Right cardiac atrium (tissue), 5 donors: ENCODE measurements around the gene ABLIM2. TPM values are rescaled to one million over a fixed set of nuclear protein-coding genes. Genes with fewer than 3 reads are reported as not detected.

Experiments used
- ATAC-seq, 2 donors: fragments of 200-7000 bp; cut with Tn5 transposase; one replicate each; pipeline versions ENCODE4 v1.8.0 to v1.9.1; 2020; ENCODE audit warnings: moderate library complexity in 2 of 2, mild to moderate bottlenecking in 1 of 2
- DNase-seq, 3 donors: peaks; one replicate each; pipeline ENCODE4 v3.0.0-alpha.2; 2020
- H3K27ac ChIP-seq: one replicate; pipeline ENCODE4 v1.5.1; 2013; ENCODE audit warnings: mild to moderate bottlenecking, low read length, control low read depth, moderate library complexity
- H3K27me3 ChIP-seq: one replicate; pipeline ENCODE4 v1.6.1; 2013; ENCODE audit not compliant: control insufficient read depth, insufficient read depth
- H3K4me1 ChIP-seq: one replicate; pipeline ENCODE4 v1.6.1; 2013; ENCODE audit warnings: low read length; ENCODE audit not compliant: control insufficient read depth, insufficient read depth
- H3K4me3 ChIP-seq: one replicate; pipeline ENCODE4 v1.5.1; 2013; ENCODE audit warnings: low read length, control low read depth
- H3K9me3 ChIP-seq: one replicate; pipeline ENCODE4 v1.6.1; 2013; ENCODE audit warnings: low read length; ENCODE audit not compliant: control insufficient read depth
- WGBS: extraction: QIAGEN DNeasy Blood & Tissue Kit; methylation state at CpG from one replicate; pipeline ENCODE4 v1.1.7; 2013; 5-methylcytosine and 5-hydroxymethylcytosine counted together
- intact Hi-C, 4 donors: fragments of 100-400 bp; cut with DNase I; formaldehyde crosslinking; loops; one replicate each; pipeline versions ENCODE4 v1.11.0 to v1.14.0; 2022 to 2023
- polyA plus RNA-seq: library from polyadenylated mRNA; stranded (reverse); fragments of 200-250 nt; gene quantifications from one replicate; pipeline ENCODE4 v1.2.3, GENCODE V29; 2013
- total RNA-seq, 4 donors: library from RNA; stranded (reverse); fragmentation: NEBNext Ultra II Directional; extraction: Animal tissue kit (Norgen Biotek cat#: 25700); gene quantifications; one replicate each; pipeline ENCODE4 v1.2.1, GENCODE V29; 2021
- donor health status: healthy with polysubstance abuse.
- donor health status: DM: no; HTN: yes; CAD: no.
- donor health status: DM: no; HTN: no; CAD: no.
- donor health status: DM: no; HTN: yes; CAD: no; lungs with severe emphysema.
- donor health status: DM: yes; HTN: yes; CAD: no.

Gene ABLIM2
- total and polyA plus RNA-seq, 5 donors = 4.2 to 17.4 (median 8.9) TPM

DNA sequence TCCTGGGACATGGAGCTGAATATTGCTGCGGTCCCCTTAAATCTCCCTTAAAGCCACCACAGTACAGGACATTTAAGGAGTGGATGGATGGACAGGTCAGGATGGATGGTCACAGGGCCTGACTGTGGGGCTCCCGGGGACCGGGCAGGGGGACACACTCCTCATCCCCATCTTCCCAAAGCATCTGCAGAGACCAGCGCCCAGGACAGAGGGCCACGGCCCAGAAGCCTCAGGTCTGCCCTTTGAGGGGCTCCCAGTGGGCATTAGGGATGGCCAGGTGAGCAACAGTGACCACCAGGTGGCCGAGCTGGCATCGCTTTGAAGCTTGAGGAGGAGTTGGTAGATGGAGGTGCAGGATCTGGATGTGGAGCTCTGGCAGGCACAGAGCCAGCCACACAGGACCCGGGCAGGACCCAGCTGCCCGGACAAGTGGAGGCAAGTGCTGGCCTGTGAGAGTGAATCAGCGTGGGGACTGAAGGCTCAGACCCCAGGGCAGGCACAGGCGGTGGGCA, 51.4 kb downstream of the ABLIM2 start:
- H3K27me3 ChIP-seq = no peaks in the 10 kb centered on the region
- H3K9me3 ChIP-seq = no peaks in the 10 kb centered on the region
- 95% methylated on average over 11 of the region's 11 CpGs for WGBS
- DNase-seq (peak in 2 of 3 donors; percentile 13 to 30), ATAC-seq (no peak)
- H3K27ac ChIP-seq = no peak overlapping the region
- no peak overlapping the region for H3K4me3 ChIP-seq
- intact Hi-C loops = no loop called here
- H3K4me1 ChIP-seq = no peaks in the 10 kb centered on the region

DNA sequence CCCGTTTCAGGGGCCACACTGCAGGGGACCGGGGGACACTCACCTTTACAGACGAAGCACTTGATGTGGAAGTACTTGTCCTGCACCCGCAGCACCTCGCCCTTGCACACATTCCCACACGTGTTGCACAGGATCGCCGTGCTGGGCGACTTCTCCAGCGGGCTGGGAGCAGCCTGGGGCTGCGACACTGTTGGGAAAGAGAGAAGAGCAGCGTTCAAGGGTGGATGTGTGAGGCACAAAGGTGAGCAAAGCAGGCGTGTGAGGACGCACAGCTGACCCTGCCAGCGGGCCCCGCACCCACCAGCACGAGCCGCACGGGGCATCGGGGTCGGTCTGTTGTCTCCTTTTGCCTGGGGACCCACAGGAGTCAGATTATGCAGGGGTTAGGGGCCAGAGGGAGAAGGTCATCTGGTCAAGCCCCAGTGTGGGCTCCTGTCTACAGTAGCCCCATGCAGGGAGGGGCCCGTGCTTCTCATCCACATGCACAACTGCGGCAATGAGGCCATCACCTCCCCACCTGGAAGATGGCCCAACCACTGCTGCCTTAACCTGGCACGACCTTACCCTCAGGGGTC, 52.1 kb downstream of the ABLIM2 start:
- 90% methylated on average over 24 of the region's 24 CpGs for WGBS

DNA sequence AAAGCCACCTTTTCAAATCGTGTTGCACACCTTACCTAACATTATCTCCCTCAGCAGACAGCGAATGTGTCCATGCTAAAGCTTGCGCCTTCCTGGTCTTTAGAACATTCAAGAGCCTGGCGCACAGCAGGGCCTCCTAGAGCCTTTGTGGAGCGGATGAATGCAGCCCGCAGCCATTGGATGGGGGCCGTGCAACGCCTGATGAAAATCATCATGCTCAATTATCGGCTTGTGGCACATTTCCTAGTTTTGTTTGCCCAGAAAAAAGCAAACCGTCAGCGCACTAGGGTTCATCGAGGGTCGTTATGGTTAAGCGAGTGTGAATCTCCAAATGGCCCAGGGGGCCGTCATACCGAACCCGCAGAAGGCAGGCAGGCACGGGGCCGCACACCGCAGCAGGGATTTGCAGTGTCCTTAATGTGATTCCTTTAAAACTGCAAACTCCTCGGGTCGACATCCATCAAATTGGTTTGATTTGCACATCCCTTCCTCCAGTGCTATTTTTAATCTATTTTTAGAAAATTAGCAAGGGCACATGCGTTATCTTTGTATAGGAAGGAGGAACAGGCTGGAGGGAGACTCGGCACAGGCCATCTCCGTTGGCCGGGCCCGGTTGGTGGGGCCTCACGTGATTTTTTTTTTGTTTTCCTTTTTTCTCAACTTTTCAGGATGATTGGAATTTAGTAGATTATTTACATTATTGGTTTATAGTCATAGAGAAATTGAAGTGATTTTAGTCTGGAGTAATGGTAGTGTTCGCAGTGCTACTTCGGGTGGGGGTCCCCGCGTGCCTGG, 53.1 kb downstream of the ABLIM2 start:
- ATAC-seq = no peak
- peak in 2 of 3 donors; percentile 21 to 36 for DNase-seq
- intact Hi-C loops = no loop called here

More for the DNA sequence above, 52.1 kb downstream of the ABLIM2 start:
- Histone ChIP-seq H3K27ac (no peak overlapping the region), H3K4me3 (no peak overlapping the region), H3K27me3 (no peaks in the 10 kb centered on the region), H3K4me1 (no peaks in the 10 kb centered on the region), H3K9me3 (no peaks in the 10 kb centered on the region)
- DNase-seq (peak in 2 of 3 donors; percentile 24 to 40), ATAC-seq (no peak)
- intact Hi-C loops = no loop called here

DNA sequence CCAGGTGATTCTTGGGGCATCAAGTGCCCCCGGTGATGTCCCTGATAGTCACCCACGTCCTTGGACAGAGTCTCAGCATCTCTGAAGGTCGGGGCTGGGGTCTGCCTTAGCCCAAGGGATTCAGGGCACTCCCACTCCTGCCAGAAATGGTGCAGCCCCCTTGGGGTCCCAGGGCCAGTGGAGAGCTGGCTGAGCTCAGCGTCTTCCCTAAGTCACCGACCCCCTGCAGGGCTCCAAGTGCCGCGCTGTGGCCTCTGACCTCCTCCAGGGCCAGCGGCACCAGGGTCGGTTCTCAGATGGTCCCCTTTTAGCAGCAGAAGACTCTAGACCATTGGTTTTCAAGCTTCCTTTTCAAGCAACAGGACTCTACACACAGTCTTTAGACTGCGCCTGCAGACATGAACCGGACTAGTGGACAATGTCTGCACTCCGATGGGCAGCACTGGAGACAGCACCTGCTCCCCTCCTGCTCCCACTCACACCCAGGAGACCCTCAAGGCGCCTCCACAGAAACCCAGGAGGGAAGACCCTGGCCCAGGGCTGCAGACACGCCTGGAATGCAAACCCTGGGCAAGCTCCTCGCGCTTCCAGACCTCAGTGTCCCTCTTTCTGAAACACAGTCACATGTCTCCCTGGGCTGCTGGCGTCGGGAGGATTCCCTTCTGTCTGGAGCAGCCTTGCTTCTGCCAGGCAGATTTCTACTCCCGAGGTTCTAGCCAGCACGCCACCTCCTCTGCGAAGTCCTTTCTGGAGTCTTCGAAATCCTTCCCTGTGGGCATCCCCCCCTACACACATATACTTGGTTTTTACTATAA, 53.9 kb downstream of the ABLIM2 start:
- intact Hi-C loops = no loop called here
- H3K4me1 ChIP-seq = no peaks in the 10 kb centered on the region

More for the DNA sequence above, 53.1 kb downstream of the ABLIM2 start:
- Histone ChIP-seq H3K27me3 (no peaks in the 10 kb centered on the region), H3K27ac (no peak overlapping the region), H3K4me3 (no peak overlapping the region), H3K9me3 (no peaks in the 10 kb centered on the region), H3K4me1 (no peaks in the 10 kb centered on the region)
- 81% methylated on average over 32 of the region's 32 CpGs for WGBS

DNA sequence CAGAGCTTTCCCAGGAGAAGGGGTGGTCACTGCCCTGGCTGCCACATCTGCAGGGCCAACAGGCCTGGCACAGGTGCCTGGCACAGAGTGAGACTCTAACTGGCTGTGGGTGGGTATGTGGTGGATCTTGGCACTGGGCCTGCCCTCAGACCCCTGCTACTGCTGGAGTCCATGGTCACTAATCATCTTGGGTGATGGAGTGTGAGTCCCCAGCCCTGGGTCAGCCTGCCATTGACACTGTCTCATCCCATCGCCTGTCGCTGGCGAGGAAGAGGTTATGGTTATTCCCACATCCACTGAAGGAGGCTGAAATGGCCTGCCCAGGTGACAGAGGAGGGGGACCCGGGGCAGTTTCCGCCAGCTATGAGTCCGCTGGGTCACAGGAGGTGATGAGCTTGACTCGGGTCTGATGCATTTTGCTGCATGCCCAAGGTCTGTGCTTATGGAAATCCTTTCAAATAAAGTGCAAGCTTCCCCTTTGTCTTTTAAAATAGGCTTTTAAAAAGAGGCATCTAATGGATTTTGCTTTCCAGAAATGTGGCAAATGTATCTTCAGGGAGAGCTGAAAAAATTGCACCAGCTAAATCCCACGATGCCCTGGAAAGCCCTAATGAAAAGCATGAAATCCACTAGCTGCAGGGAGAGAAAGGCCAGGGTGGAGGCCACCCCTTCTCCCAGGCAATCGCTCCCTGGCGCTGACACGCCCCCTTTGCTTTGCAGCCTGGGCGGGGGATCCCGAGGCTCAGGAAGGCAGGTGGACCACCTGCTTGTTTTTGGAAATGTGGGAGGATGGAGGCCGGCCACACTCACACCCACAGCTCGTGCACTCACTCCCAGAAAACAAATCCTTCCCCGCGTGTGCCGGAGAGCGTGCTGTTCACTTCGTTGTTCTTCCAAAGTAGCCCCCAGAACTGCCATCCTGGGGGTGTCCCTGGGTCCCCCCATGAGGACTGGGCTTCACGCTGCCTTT, 54.9 kb downstream of the ABLIM2 start:
- no peak overlapping the region for H3K4me3 ChIP-seq
- H3K27ac ChIP-seq = no peak overlapping the region
- no peaks in the 10 kb centered on the region for H3K27me3 ChIP-seq
- 71% methylated on average over 21 of the region's 21 CpGs for WGBS
- ATAC-seq = no peak
- peak in 2 of 3 donors; percentile 22 to 38 for DNase-seq
- intact Hi-C loops = no loop called here
- no peaks in the 10 kb centered on the region for H3K9me3 ChIP-seq
- no peaks in the 10 kb centered on the region for H3K4me1 ChIP-seq

More for the DNA sequence above, 53.9 kb downstream of the ABLIM2 start:
- H3K9me3 ChIP-seq = no peaks in the 10 kb centered on the region
- ATAC-seq (no peak), DNase-seq (peak in 2 of 3 donors; percentile 26 to 38)
- H3K27me3 ChIP-seq = no peaks in the 10 kb centered on the region
- no peak overlapping the region for H3K4me3 ChIP-seq
- WGBS = 71% methylated on average over 22 of the region's 22 CpGs
- no peak overlapping the region for H3K27ac ChIP-seq

DNA sequence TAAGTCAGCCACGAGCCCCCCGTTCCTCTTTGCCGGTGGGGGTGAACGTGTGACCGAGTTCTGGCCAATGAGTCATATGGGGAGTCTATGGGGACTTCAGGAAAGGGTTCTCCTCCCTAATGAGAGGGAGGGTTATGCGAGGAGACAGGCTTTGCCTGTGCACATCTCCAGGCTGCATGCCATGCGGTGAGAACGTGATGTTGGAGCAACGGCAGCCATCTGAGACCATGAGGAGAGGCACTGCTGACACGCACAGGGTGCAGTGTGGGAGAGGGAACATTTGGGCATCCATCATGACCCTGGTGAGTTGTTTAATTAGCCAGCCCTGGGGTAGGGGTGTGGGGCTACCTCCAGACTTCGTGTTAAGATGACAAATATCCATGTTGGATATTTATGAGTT, 55.8 kb downstream of the ABLIM2 start:
- 94% methylated on average over 11 of the region's 11 CpGs for WGBS
- Histone ChIP-seq H3K4me1 (no peaks in the 10 kb centered on the region), H3K27me3 (no peaks in the 10 kb centered on the region), H3K4me3 (no peak overlapping the region), H3K9me3 (no peaks in the 10 kb centered on the region), H3K27ac (no peak overlapping the region)
- no peak for ATAC-seq
- peak in 1 of 3 donors; percentile 9 for DNase-seq
- intact Hi-C loops = no loop called here

DNA sequence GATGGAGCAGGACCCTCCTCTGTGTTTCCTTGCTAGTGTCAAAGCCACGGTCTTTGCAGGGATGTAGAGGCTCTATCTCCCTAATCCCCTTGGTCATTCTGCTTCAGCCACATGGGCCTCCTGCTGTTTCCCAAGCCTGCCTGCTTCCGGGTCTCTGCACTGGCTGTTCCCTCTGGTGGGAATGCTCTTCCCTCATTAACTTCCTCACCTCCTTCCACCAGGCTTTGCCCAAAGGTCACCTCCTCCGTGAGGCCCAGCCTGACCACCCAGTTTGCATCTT, 56.6 kb downstream of the ABLIM2 start:
- WGBS = 75% methylated on average over 3 of the region's 3 CpGs

DNA sequence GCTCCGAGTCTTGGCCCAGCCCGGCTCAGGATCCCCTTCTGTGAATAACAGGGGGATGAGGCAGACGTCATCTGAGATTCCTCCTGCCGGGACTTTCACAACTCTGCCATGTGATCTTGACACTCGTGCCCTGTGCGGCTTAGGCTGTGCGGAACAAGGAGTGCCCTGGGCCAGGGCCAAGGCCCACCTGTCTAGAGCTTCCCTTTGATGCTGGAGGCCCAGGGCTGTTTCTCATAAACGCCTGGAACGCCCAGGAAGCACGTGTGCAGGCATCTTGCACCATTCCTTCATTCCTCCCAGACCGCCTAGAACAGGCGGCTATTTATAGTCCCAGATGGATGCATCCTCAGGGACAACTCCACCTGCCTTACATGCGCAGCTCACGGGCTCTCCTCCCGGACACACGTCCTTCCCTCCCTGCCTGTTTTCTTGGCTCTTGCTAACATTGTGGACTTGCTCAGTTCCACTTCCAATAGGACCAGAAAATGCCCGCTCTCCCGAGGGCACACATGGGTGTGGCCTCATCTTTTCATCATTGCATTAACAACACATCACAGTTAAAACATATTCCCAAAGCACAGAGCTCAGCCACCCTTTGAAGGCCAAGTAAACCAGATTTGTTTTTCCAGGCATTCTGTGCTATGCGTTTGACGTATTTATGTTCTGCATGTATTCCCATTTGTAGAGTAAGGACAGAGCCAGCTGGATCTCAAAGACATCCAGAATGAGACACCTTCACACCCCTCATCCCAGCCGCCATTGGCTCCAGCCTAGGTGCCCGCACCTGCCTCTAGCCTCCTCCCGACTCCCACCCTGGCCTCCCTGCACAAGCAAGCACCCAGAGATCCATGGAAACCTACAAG, 57.2 kb downstream of the ABLIM2 start:
- H3K4me3 ChIP-seq = no peak overlapping the region
- 66% methylated on average over 23 of the region's 23 CpGs for WGBS
- H3K27ac ChIP-seq = no peak overlapping the region
- no peaks in the 10 kb centered on the region for H3K4me1 ChIP-seq
- ATAC-seq (peak; percentile 44 to 67), DNase-seq (peak; percentile 35 to 74 (median 39))
- no peaks in the 10 kb centered on the region for H3K9me3 ChIP-seq
- intact Hi-C loops = no loop called here
- no peaks in the 10 kb centered on the region for H3K27me3 ChIP-seq

More for the DNA sequence above, 56.6 kb downstream of the ABLIM2 start:
- Histone ChIP-seq H3K9me3 (no peaks in the 10 kb centered on the region), H3K27ac (no peak overlapping the region), H3K4me3 (no peak overlapping the region), H3K4me1 (no peaks in the 10 kb centered on the region), H3K27me3 (no peaks in the 10 kb centered on the region)
- peak in 1 of 3 donors; percentile 5 for DNase-seq
- intact Hi-C loops = no loop called here
- no peak for ATAC-seq

DNA sequence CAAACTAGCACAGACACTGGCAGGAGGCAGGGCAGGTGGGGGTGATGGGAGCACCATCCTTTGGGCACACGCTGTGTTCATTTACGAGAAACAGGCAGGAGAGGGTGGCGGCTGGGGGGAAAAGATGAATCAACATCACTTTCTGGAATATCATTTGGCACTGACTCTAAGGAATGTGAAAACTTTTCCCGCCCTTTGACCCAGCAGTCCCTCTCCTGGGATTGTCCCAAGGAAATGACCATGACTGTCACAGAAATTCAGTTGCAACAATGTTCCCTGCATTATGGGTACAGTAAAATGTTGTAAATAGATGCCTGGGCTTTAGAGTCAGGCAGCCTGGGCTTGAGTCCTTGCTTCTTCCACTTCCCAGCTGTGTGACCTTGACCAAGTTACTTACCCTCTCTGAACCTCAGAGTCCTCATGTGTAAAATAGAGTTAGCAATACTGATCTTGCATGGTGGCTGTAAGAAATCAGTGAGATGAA, 58.6 kb downstream of the ABLIM2 start:
- Histone ChIP-seq H3K27ac (no peak overlapping the region), H3K4me3 (no peak overlapping the region), H3K9me3 (no peaks in the 10 kb centered on the region), H3K27me3 (no peaks in the 10 kb centered on the region), H3K4me1 (no peaks in the 10 kb centered on the region)
- WGBS = 50% methylated on average over 4 of the region's 4 CpGs
- ATAC-seq = peak; percentile 17 to 65
- intact Hi-C loops = no loop called here
- peak; percentile 28 to 58 (median 55) for DNase-seq
